GM12891 (cell line): ENCODE results near the gene RCVRN.

Source experiments
- PAX5 ChIP-seq: IDR thresholded peaks from 2 replicates; pipeline ENCODE4 v1.6.1; 2011; ENCODE audit warnings: low read length, moderate library complexity, mild to moderate bottlenecking; ENCODE audit not compliant: insufficient read depth, severe bottlenecking
- POLR2A ChIP-seq: IDR thresholded peaks from 2 replicates; pipeline ENCODE4 v1.6.1; 2011; ENCODE audit warnings: low read depth, low read length, control low read depth
- POLR2AphosphoS5 ChIP-seq: IDR thresholded peaks from 2 replicates; pipeline ENCODE4 v1.6.1; 2011; ENCODE audit warnings: low read depth, low read length, control low read depth
- POU2F2 ChIP-seq: IDR thresholded peaks from 2 replicates; pipeline ENCODE4 v1.6.1; 2011; ENCODE audit warnings: low read depth, mild to moderate bottlenecking, control low read depth, low read length, moderate library complexity
- SPI1 ChIP-seq: IDR thresholded peaks from 2 replicates; pipeline ENCODE4 v1.6.1; 2011; ENCODE audit warnings: low read depth, low read length, control low read depth
- TAF1 ChIP-seq: IDR thresholded peaks from 2 replicates; pipeline ENCODE4 v1.6.1; 2011; ENCODE audit warnings: low read depth, low read length, control low read depth

GRCh38 chr17:9887508-9887907 is 17.6 kb downstream of the RCVRN start:
- TF ChIP-seq POLR2A (no peak), POLR2AphosphoS5 (no peak), TAF1 (no peak), SPI1 (no peak), PAX5 (no peak), POU2F2 (no peak)
